HEK293 (cell line): ENCODE results near the gene TC2N.

Source experiments
- KLF17 ChIP-seq: fragments of 450-650 bp; formaldehyde crosslinking; IDR thresholded peaks from 2 replicates; pipeline ENCODE4 v1.5.1; 2016; ENCODE audit warnings: missing biosample characterization, missing genetic modification characterization
- ZNF449 ChIP-seq: fragments of 450-650 bp; formaldehyde crosslinking; IDR thresholded peaks from 2 replicates; pipeline ENCODE4 v1.5.1; 2017; ENCODE audit warnings: missing biosample characterization, mild to moderate bottlenecking, missing genetic modification characterization, moderate library complexity
- ZNF830 ChIP-seq: fragments of 450-650 bp; IDR thresholded peaks from 2 replicates; pipeline ENCODE4 v1.5.0; 2018; ENCODE audit warnings: missing biosample characterization, missing genetic modification characterization, low read depth, mild to moderate bottlenecking, moderate library complexity

GRCh38 chr14:91861091-91861490 is 6.2 kb downstream of the TC2N start:
- no peak for TF ChIP-seq ZNF449 (tag by site-specific recombination)
- no peak for TF ChIP-seq KLF17 (tag by site-specific recombination)
- TF ChIP-seq ZNF830: no peak
